HG03457 (cell line): ENCODE results near the gene TUBB4B.

Experiments
- ATAC-seq: cut with Tn5 transposase; IDR thresholded peaks from one replicate; pipeline ENCODE4 v1.9.1; 2021; ENCODE audit warnings: moderate number of reproducible peaks; ENCODE audit not compliant: unreplicated experiment

TUBB4B gene

GRCh38 chr9:137240841-137241489 is at the start of gene TUBB4B:
Gene TUBB4B, plus strand, starts transcription at chr9:137241287. Its CDS starts 74 bp downstream, at chr9:137241361.
- peak; percentile 58 for ATAC-seq

- no peak for ATAC-seq
Measured at GRCh38 chr9:137191691-137192447, 49.2 kb upstream of the TUBB4B start.

- ATAC-seq = no peak
Measured at GRCh38 chr9:137192448-137192780, 48.7 kb upstream of the TUBB4B start.

- ATAC-seq = no peak
Measured at GRCh38 chr9:137192859-137193258, 48.2 kb upstream of the TUBB4B start.

- ATAC-seq = no peak
Measured at GRCh38 chr9:137193771-137194170, 47.3 kb upstream of the TUBB4B start.

GRCh38 chr9:137194388-137194787 is 46.7 kb upstream of the TUBB4B start:
- ATAC-seq = no peak

GRCh38 chr9:137194909-137195308 is 46.2 kb upstream of the TUBB4B start:
- ATAC-seq = no peak

- no peak for ATAC-seq
Measured at GRCh38 chr9:137195525-137196220, 45.4 kb upstream of the TUBB4B start.

- ATAC-seq = no peak
Measured at GRCh38 chr9:137198051-137198901, 42.8 kb upstream of the TUBB4B start.

- no peak for ATAC-seq
Measured at GRCh38 chr9:137198902-137199283, 42.2 kb upstream of the TUBB4B start.

GRCh38 chr9:137199411-137200121 is 41.5 kb upstream of the TUBB4B start:
- ATAC-seq = no peak

GRCh38 chr9:137200311-137201204 is 40.5 kb upstream of the TUBB4B start, which contains the start of gene TPRN:
Gene TPRN, minus strand, starts transcription at chr9:137200741. Its CDS starts 30 bp downstream, at chr9:137200711.
- ATAC-seq = peak; percentile 67

- ATAC-seq = no peak
Measured at GRCh38 chr9:137201205-137201868, 39.8 kb upstream of the TUBB4B start.

GRCh38 chr9:137202966-137203365 is 38.1 kb upstream of the TUBB4B start:
- no peak for ATAC-seq

- no peak for ATAC-seq
Measured at GRCh38 chr9:137204731-137205125, 36.4 kb upstream of the TUBB4B start.

- ATAC-seq = no peak
Measured at GRCh38 chr9:137205126-137206069, 35.7 kb upstream of the TUBB4B start, which contains the start of the genes NDOR1 and TMEM203. Gene NDOR1, plus strand, starts transcription at chr9:137205700. Its CDS starts 78 bp downstream, at chr9:137205778. Gene TMEM203, minus strand, starts transcription at chr9:137205648. Its CDS starts 234 bp downstream, at chr9:137205414.

- ATAC-seq = no peak
Measured at GRCh38 chr9:137206602-137207001, 34.5 kb upstream of the TUBB4B start.
